ENCODE measurements around the gene WDCP. TPM values are rescaled to one million over a fixed set of nuclear protein-coding genes. Genes with fewer than 3 reads are reported as not detected.

WDCP gene
- total and polyA plus RNA-seq, 10 of the 15 experiments (the other 5 are each of a cell fraction or from before 2014, with no cell fraction given) = 5.5 to 21.3 (median 13.2) TPM

- TF ChIP-seq ZNF592 (IDR thresholded peaks at IDR 0.05) (no peak), GABPA (IDR thresholded peaks at IDR 0.05; ENCODE audit: low read depth) (no peak), CHD2 (IDR thresholded peaks at IDR 0.05; ENCODE audit: borderline replicate concordance, low read depth, low read length) (no peak), JUND (IDR thresholded peaks at IDR 0.05; ENCODE audit: low read depth, low read length) (no peak), FOXK2 (IDR thresholded peaks at IDR 0.05) (peak; percentile 39; the same call in 1 of the 2 replicates), FOS (IDR thresholded peaks at IDR 0.05; ENCODE audit: borderline replicate concordance, extremely low read depth, insufficient read length) (no peak), POLR2AphosphoS2 (IDR thresholded peaks at IDR 0.05; ENCODE audit: low read depth, low read length) (no peak), ZBTB33 (IDR thresholded peaks at IDR 0.05) (no peak), WRNIP1 (IDR thresholded peaks at IDR 0.05; ENCODE audit: borderline replicate concordance, low read depth, low read length) (no peak), REST (IDR thresholded peaks at IDR 0.05; ENCODE audit: low read depth, low read length) (no peak), ZBTB40 (IDR thresholded peaks at IDR 0.05; ENCODE audit: borderline replicate concordance) (no peak; the same call in 1 of the 2 replicates), MTA3 (IDR thresholded peaks at IDR 0.05; ENCODE audit: borderline replicate concordance, low read length) (no peak)
These were observed 36.6 kb upstream of the WDCP start (continued) for GRCh38 chr2:24083567-24084385.

Data from GM12878 (cell line).